ENCODE data around the gene SNAP29.

GRCh38 chr22:20889025-20889704 lies 30.4 kb downstream of the SNAP29 start:
- TF ChIP-seq CTCF (IDR thresholded peaks at IDR 0.05) (no peak), POLR2A (IDR thresholded peaks at IDR 0.05) (no peak)

All from transverse colon (tissue), 3 donors.